CD4-positive, alpha-beta memory T cell (primary cell): ENCODE results near the gene SLC5A10. TPM values are rescaled to one million over a fixed set of nuclear protein-coding genes. Genes with fewer than 3 reads are reported as not detected.

Experiments
- CTCF ChIA-PET: fragments of 350-600 bp; sonication (Branson Sonifier 250); formaldehyde crosslinking; loops from one replicate; lab custom pipeline; 2021; ENCODE audit warnings: inconsistent platforms; ENCODE audit not compliant: partially characterized antibody; lab: Charles Lee
- POLR2A ChIA-PET: fragments of 350-600 bp; sonication (Branson Sonifier 250); formaldehyde crosslinking; loops from one replicate; lab custom pipeline; 2021; ENCODE audit not compliant: partially characterized antibody; lab: Charles Lee
- DNase-seq, 5 donors: peaks; one replicate each; pipeline versions ENCODE4 v3.0.0 to v3.0.0-alpha.2; 2020 to 2022; ENCODE audit warnings: mixed read lengths in 1 of 5
- H3K27ac ChIP-seq: one replicate; pipeline ENCODE4 v1.7.0; 2013; ENCODE audit warnings: low read depth, low read length
- H3K27me3 ChIP-seq: 2 replicates; pipeline ENCODE4 v1.7.0; 2013; ENCODE audit warnings: mild to moderate bottlenecking, low read length, moderate library complexity; ENCODE audit not compliant: insufficient read depth
- H3K36me3 ChIP-seq: 2 replicates; pipeline ENCODE4 v1.7.0; 2013; ENCODE audit warnings: mild to moderate bottlenecking, low read length, moderate library complexity; ENCODE audit not compliant: insufficient read depth
- H3K4me1 ChIP-seq: 2 replicates; pipeline ENCODE4 v1.7.0; 2013; ENCODE audit warnings: mild to moderate bottlenecking, low read length, moderate library complexity; ENCODE audit not compliant: insufficient read depth
- H3K4me3 ChIP-seq, 2 donors: one replicate each; pipeline ENCODE4 v1.7.0; 2013; ENCODE audit warnings: low read length in 2 of 2, mild to moderate bottlenecking in 1 of 2
- H3K9me3 ChIP-seq, 2 donors: one replicate each; pipeline ENCODE4 v1.7.0; 2013; ENCODE audit warnings: low read length in 2 of 2, control low read depth in 1 of 2; ENCODE audit not compliant: control insufficient read depth in 1 of 2
- H3K27ac Mint-ChIP-seq, 7 donors: one replicate each; pipeline ENCODE4 v1.8.0; 2020 to 2021; ENCODE audit warnings: mixed read lengths in 7 of 7, mild to moderate bottlenecking in 6 of 7, inconsistent platforms in 3 of 7, moderate library complexity in 3 of 7
- H3K27me3 Mint-ChIP-seq, 2 donors: one replicate each; pipeline ENCODE4 v1.8.0; 2020 to 2021; ENCODE audit warnings: mixed read lengths in 2 of 2
- H3K36me3 Mint-ChIP-seq, 2 donors: one replicate each; pipeline ENCODE4 v1.8.0; 2020 to 2021; ENCODE audit warnings: mixed read lengths in 2 of 2, inconsistent platforms in 1 of 2, mild to moderate bottlenecking in 1 of 2
- H3K4me1 Mint-ChIP-seq, 4 donors: one replicate each; pipeline ENCODE4 v1.8.0; 2020 to 2021; ENCODE audit warnings: mixed read lengths in 4 of 4, mild to moderate bottlenecking in 1 of 4
- H3K4me3 Mint-ChIP-seq, 8 donors: one replicate each; pipeline ENCODE4 v1.8.0; 2020 to 2021; ENCODE audit warnings: mixed read lengths in 8 of 8, mild to moderate bottlenecking in 7 of 8, moderate library complexity in 6 of 8, inconsistent platforms in 3 of 8
- H3K9me3 Mint-ChIP-seq, 8 donors: one replicate each; pipeline ENCODE4 v1.8.0; 2020 to 2021; ENCODE audit warnings: mixed read lengths in 8 of 8, mild to moderate bottlenecking in 5 of 8, inconsistent platforms in 3 of 8, moderate library complexity in 1 of 8
- intact Hi-C: fragments of 100-400 bp; cut with micrococcal nuclease; formaldehyde crosslinking; loops from one replicate; pipeline ENCODE4 v1.15.1; 2023
- polyA plus RNA-seq, 2 donors: library from polyadenylated mRNA; unstranded; fragments of 300-500 nt; fragmentation: Illumina TruSeq; gene quantifications; one replicate each; pipeline ENCODE4 v1.2.3, GENCODE V29; 2021
- total RNA-seq, 2 experiments: library from RNA; stranded (reverse); gene quantifications; one replicate each; pipeline ENCODE4 v1.2.3, GENCODE V29; 2021

Gene SLC5A10
- total and polyA plus RNA-seq, 4 experiments from 2014 or later, result 0.10 to 0.11 TPM; not detected in 2

- H3K4me3 Mint-ChIP-seq, result peak overlapping the region; percentile 46 to 79 (median 56)
- peaks cover 3 to 7% of the 10 kb centered on the region in 2 donors for H3K36me3 Mint-ChIP-seq
- ChIA-PET CTCF (interaction anchor here (1.1 to 5.4 kb wide), 2 partner anchors 17 to 45 kb away, joined by 3 to 35 read pairs; no protein-coding TSS in a partner anchor), POLR2A (interaction anchor here (0.6 to 1.9 kb wide), 3 partner anchors 17 to 49 kb away, joined by 3 to 7 read pairs (median 4); no protein-coding TSS in a partner anchor)
- intact Hi-C loops, result loop anchor here (2.0 to 10.0 kb wide), 2 partner anchors 51 to 381 kb away; no protein-coding TSS in a partner anchor
- peaks cover 0 to 1% (median 0%) of the 10 kb centered on the region in 8 donors for H3K9me3 Mint-ChIP-seq
- Histone ChIP-seq H3K4me3 (no peak overlapping the region), H3K27me3 (no peaks in the 10 kb centered on the region), H3K9me3 (no peaks in the 10 kb centered on the region), H3K4me1 (peaks cover 35% of the 10 kb centered on the region), H3K36me3 (no peaks in the 10 kb centered on the region), H3K27ac (no peak overlapping the region)
- H3K27me3 Mint-ChIP-seq, result no peaks in the 10 kb centered on the region
- peaks cover 15 to 40% (median 23%) of the 10 kb centered on the region in 4 donors for H3K4me1 Mint-ChIP-seq
- peak in 1 of 5 donors; percentile 26 for DNase-seq
- H3K27ac Mint-ChIP-seq, result peak overlapping the region; percentile 70 to 97 (median 91)
These were observed 53.9 kb downstream of the SLC5A10 start for GRCh38 chr17:19005789-19006430.

- CTCF ChIA-PET, result interaction anchor here (1.1 kb wide), 1 partner anchor 16 kb away, joined by 3 read pairs; no protein-coding TSS in a partner anchor
- intact Hi-C loops, result loop anchor here (10.0 kb wide), 1 partner anchor 382 kb away; no protein-coding TSS in a partner anchor
- peak overlapping the region in 5 of 7 donors; percentile 0 to 87 (median 51) for H3K27ac Mint-ChIP-seq
These were observed 54.7 kb downstream of the SLC5A10 start for GRCh38 chr17:19006698-19007097.

GRCh38 chr17:19009970-19010369, 58.0 kb downstream of the SLC5A10 start:
- intact Hi-C loops, result loop anchor here (10.0 kb wide), 1 partner anchor 385 kb away; no protein-coding TSS in a partner anchor
- no peak overlapping the region for H3K4me3 Mint-ChIP-seq
- Histone ChIP-seq H3K27me3 (no peaks in the 10 kb centered on the region), H3K9me3 (no peaks in the 10 kb centered on the region), H3K27ac (no peak overlapping the region), H3K4me3 (no peak overlapping the region), H3K36me3 (no peaks in the 10 kb centered on the region), H3K4me1 (peaks cover 3% of the 10 kb centered on the region)
- H3K27me3 Mint-ChIP-seq, result no peaks in the 10 kb centered on the region
- peak overlapping the region in 1 of 7 donors; percentile 84 for H3K27ac Mint-ChIP-seq
- ChIA-PET CTCF (no interaction called here), POLR2A (no interaction called here)
- no peak for DNase-seq
- peaks cover 0 to 2% (median 0%) of the 10 kb centered on the region in 8 donors for H3K9me3 Mint-ChIP-seq
- H3K36me3 Mint-ChIP-seq, result no peaks in the 10 kb centered on the region
- H3K4me1 Mint-ChIP-seq, result peaks cover 0 to 7% (median under 1%) of the 10 kb centered on the region in 4 donors

More at GRCh38 chr17:19006698-19007097, 54.7 kb downstream of the SLC5A10 start:
- no peak overlapping the region for H3K4me3 ChIP-seq
- no peaks in the 10 kb centered on the region for H3K36me3 ChIP-seq
- Mint-ChIP-seq H3K27me3 (no peaks in the 10 kb centered on the region), H3K36me3 (peaks cover 3 to 7% of the 10 kb centered on the region in 2 donors), H3K4me1 (peaks cover 15 to 34% (median 19%) of the 10 kb centered on the region in 4 donors), H3K4me3 (no peak overlapping the region), H3K9me3 (peaks cover 0 to 2% (median 0%) of the 10 kb centered on the region in 8 donors)
- H3K27me3 ChIP-seq, result no peaks in the 10 kb centered on the region
- DNase-seq, result no peak
- no peaks in the 10 kb centered on the region for H3K9me3 ChIP-seq
- POLR2A ChIA-PET, result interaction anchor here (1.1 to 1.2 kb wide), 2 partner anchors 12 to 17 kb away, joined by 3 to 7 read pairs; no protein-coding TSS in a partner anchor
- H3K27ac ChIP-seq, result no peak overlapping the region
- peaks cover 29% of the 10 kb centered on the region for H3K4me1 ChIP-seq

- Mint-ChIP-seq H3K27me3 (peaks cover 0 to 3% of the 10 kb centered on the region in 2 donors), H3K4me1 (peaks cover 0 to 5% (median 3%) of the 10 kb centered on the region in 4 donors), H3K27ac (peak overlapping the region in 1 of 7 donors; percentile 53), H3K9me3 (peaks cover 0 to 2% (median 0%) of the 10 kb centered on the region in 8 donors), H3K4me3 (no peak overlapping the region), H3K36me3 (no peaks in the 10 kb centered on the region)
- H3K36me3 ChIP-seq, result no peaks in the 10 kb centered on the region
- H3K27me3 ChIP-seq, result no peaks in the 10 kb centered on the region
- POLR2A ChIA-PET, result no interaction called here
- intact Hi-C loops, result no loop called here
- DNase-seq, result peak in 1 of 5 donors; percentile 19
- no peak overlapping the region for H3K27ac ChIP-seq
- H3K4me1 ChIP-seq, result no peaks in the 10 kb centered on the region
- H3K4me3 ChIP-seq, result no peak overlapping the region
- H3K9me3 ChIP-seq, result no peaks in the 10 kb centered on the region
- CTCF ChIA-PET, result interaction anchor here (1.0 kb wide), 1 partner anchor 53 kb away, joined by 3 read pairs; no protein-coding TSS in a partner anchor
These were observed 59.0 kb downstream of the SLC5A10 start for GRCh38 chr17:19010729-19011505.

- Histone ChIP-seq H3K27me3 (no peaks in the 10 kb centered on the region), H3K36me3 (no peaks in the 10 kb centered on the region), H3K27ac (no peak overlapping the region), H3K9me3 (no peaks in the 10 kb centered on the region), H3K4me1 (no peaks in the 10 kb centered on the region), H3K4me3 (no peak overlapping the region)
- H3K4me3 Mint-ChIP-seq, result no peak overlapping the region
- H3K4me1 Mint-ChIP-seq, result peaks cover 0 to 8% (median 2%) of the 10 kb centered on the region in 4 donors
- H3K9me3 Mint-ChIP-seq, result peaks cover 0 to 2% (median 0%) of the 10 kb centered on the region in 8 donors
- DNase-seq, result peak in 1 of 5 donors; percentile 31
- H3K27ac Mint-ChIP-seq, result no peak overlapping the region
- H3K36me3 Mint-ChIP-seq, result no peaks in the 10 kb centered on the region
- H3K27me3 Mint-ChIP-seq, result peaks cover 0 to 3% of the 10 kb centered on the region in 2 donors
- POLR2A ChIA-PET, result no interaction called here
- CTCF ChIA-PET, result interaction anchor here (1.0 kb wide), 1 partner anchor 54 kb away, joined by 3 read pairs; no protein-coding TSS in a partner anchor
- intact Hi-C loops, result no loop called here
These were observed 59.6 kb downstream of the SLC5A10 start for GRCh38 chr17:19011581-19011980.

- H3K27ac Mint-ChIP-seq, result peak overlapping the region in 2 of 7 donors; percentile 46 to 60
- peak in 1 of 5 donors; percentile 25 for DNase-seq
These were observed 60.5 kb downstream of the SLC5A10 start for GRCh38 chr17:19012171-19013080.

More at GRCh38 chr17:19012171-19013080, 60.5 kb downstream of the SLC5A10 start:
- no peaks in the 10 kb centered on the region for H3K36me3 ChIP-seq
- Mint-ChIP-seq H3K4me3 (no peak overlapping the region), H3K27me3 (peaks cover 2 to 3% of the 10 kb centered on the region in 2 donors), H3K4me1 (peaks cover 0 to 15% (median 4%) of the 10 kb centered on the region in 4 donors), H3K9me3 (peaks cover 0 to 2% (median 0%) of the 10 kb centered on the region in 8 donors), H3K36me3 (no peaks in the 10 kb centered on the region)
- H3K27me3 ChIP-seq, result no peaks in the 10 kb centered on the region
- H3K4me1 ChIP-seq, result no peaks in the 10 kb centered on the region
- H3K9me3 ChIP-seq, result no peaks in the 10 kb centered on the region
- no peak overlapping the region for H3K4me3 ChIP-seq
- ChIA-PET CTCF (interaction anchor here (1.0 kb wide), 2 partner anchors 51 to 55 kb away, joined by 3 read pairs; no protein-coding TSS in a partner anchor), POLR2A (no interaction called here)
- intact Hi-C loops, result no loop called here
- H3K27ac ChIP-seq, result no peak overlapping the region
